HG02763 (cell line): ENCODE data around the gene FCN1.

ENCODE experiments used
- ATAC-seq: cut with Tn5 transposase; IDR thresholded peaks from one replicate; pipeline ENCODE4 v1.9.1; 2021; ENCODE audit warnings: mild to moderate bottlenecking, moderate library complexity; ENCODE audit not compliant: unreplicated experiment

Gene FCN1

GRCh38 chr9:134894136-134894860, 23.4 kb downstream of the FCN1 start:
- ATAC-seq, result no peak

- no peak for ATAC-seq
Measured at GRCh38 chr9:134892820-134893420, 24.8 kb downstream of the FCN1 start.

- no peak for ATAC-seq
Measured at GRCh38 chr9:134892221-134892620, 25.5 kb downstream of the FCN1 start.

- ATAC-seq, result no peak
Measured at GRCh38 chr9:134891713-134892112, 26.0 kb downstream of the FCN1 start.

- no peak for ATAC-seq
Measured at GRCh38 chr9:134891053-134891452, 26.7 kb downstream of the FCN1 start.

GRCh38 chr9:134890155-134890495, 27.6 kb downstream of the FCN1 start:
- no peak for ATAC-seq

GRCh38 chr9:134889386-134890154, 28.1 kb downstream of the FCN1 start:
- no peak for ATAC-seq

- ATAC-seq, result no peak
Measured at GRCh38 chr9:134888603-134889190, 29.0 kb downstream of the FCN1 start.

- ATAC-seq, result no peak
Measured at GRCh38 chr9:134887686-134888602, 29.8 kb downstream of the FCN1 start.

GRCh38 chr9:134887219-134887618, 30.5 kb downstream of the FCN1 start:
- no peak for ATAC-seq

- no peak for ATAC-seq
Measured at GRCh38 chr9:134886413-134886913, 31.2 kb downstream of the FCN1 start.

GRCh38 chr9:134885679-134886412, 31.9 kb downstream of the FCN1 start:
- no peak for ATAC-seq

- no peak for ATAC-seq
Measured at GRCh38 chr9:134885001-134885678, 32.6 kb downstream of the FCN1 start.

GRCh38 chr9:134884492-134884891, 33.2 kb downstream of the FCN1 start:
- ATAC-seq, result no peak

GRCh38 chr9:134883040-134883782, 34.5 kb downstream of the FCN1 start:
- no peak for ATAC-seq

GRCh38 chr9:134882204-134882785, 35.4 kb downstream of the FCN1 start:
- no peak for ATAC-seq

GRCh38 chr9:134881313-134881670, 36.4 kb downstream of the FCN1 start:
- no peak for ATAC-seq
